Neural cell (in vitro differentiated cells): Measurements from ENCODE around the gene FGFR4. TPM values are rescaled to one million over a fixed set of nuclear protein-coding genes. Genes with fewer than 3 reads are reported as not detected.

Experiments
- H2AFZ ChIP-seq: fragments of 200-600, 300-800 bp; sonication (generic), shearing (Covaris generic); 2 replicates; pipeline ENCODE4 v1.6.0; 2014; ENCODE audit warnings: low read depth, mild to moderate bottlenecking, antibody characterized with exemption, low read length, moderate library complexity
- H3F3A ChIP-seq: fragments of 200-600 bp; shearing (Covaris generic); 2 replicates; pipeline ENCODE4 v1.6.1; 2016; ENCODE audit warnings: mild to moderate bottlenecking, moderate library complexity, mixed read lengths, antibody characterized with exemption, low read length; ENCODE audit not compliant: insufficient read depth, poor library complexity, severe bottlenecking
- H3K27ac ChIP-seq: fragments of 200-600, 300-800 bp; sonication (generic), shearing (Covaris generic); 2 replicates; pipeline ENCODE4 v1.5.1; 2014; ENCODE audit warnings: mild to moderate bottlenecking, low read length, moderate library complexity
- H3K27me3 ChIP-seq: fragments of 300-800, 200-600 bp; sonication (generic), shearing (Covaris generic); 2 replicates; pipeline ENCODE4 v1.6.0; 2014; ENCODE audit warnings: mild to moderate bottlenecking, low read depth, low read length, moderate library complexity; ENCODE audit not compliant: insufficient read depth
- H3K36me3 ChIP-seq: fragments of 300-800, 200-600 bp; sonication (generic), shearing (Covaris generic); 2 replicates; pipeline ENCODE4 v1.5.1; 2014; ENCODE audit warnings: mild to moderate bottlenecking, antibody characterized with exemption, low read length, moderate library complexity; ENCODE audit not compliant: insufficient read depth
- H3K4me2 ChIP-seq: fragments of 300-800, 200-600 bp; sonication (generic), shearing (Covaris generic); 2 replicates; pipeline ENCODE4 v1.6.0; 2014; ENCODE audit warnings: mild to moderate bottlenecking, low read length
- H3K4me3 ChIP-seq: fragments of 300-800, 200-600 bp; sonication (generic), shearing (Covaris generic); 2 replicates; pipeline ENCODE4 v1.5.1; 2014; ENCODE audit warnings: mild to moderate bottlenecking, low read length, moderate library complexity
- H3K79me2 ChIP-seq: fragments of 200-600 bp; shearing (Covaris generic); replicated peaks from 2 replicates; pipeline ENCODE4 v1.6.0; 2014; ENCODE audit warnings: mild to moderate bottlenecking, low read length, moderate library complexity; ENCODE audit not compliant: insufficient read depth
- H3K9ac ChIP-seq: fragments of 300-800, 200-600 bp; sonication (generic), shearing (Covaris generic); 2 replicates; pipeline ENCODE4 v1.6.1; 2016; ENCODE audit warnings: mild to moderate bottlenecking, low read length, mixed read lengths
- H3K9me2 ChIP-seq: fragments of 200-600 bp; shearing (Covaris generic); 2 replicates; pipeline ENCODE4 v1.6.1; 2016; ENCODE audit warnings: mild to moderate bottlenecking, low read length, mixed read lengths; ENCODE audit not compliant: insufficient read depth
- H3K9me3 ChIP-seq: fragments of 200-600, 300-800 bp; sonication (generic), shearing (Covaris generic); 2 replicates; pipeline ENCODE4 v1.6.1; 2016; ENCODE audit warnings: mild to moderate bottlenecking, mixed run types, low read length, moderate library complexity, mixed read lengths
- H4K20me1 ChIP-seq: fragments of 200-600 bp; shearing (Covaris generic); 2 replicates; pipeline ENCODE4 v1.6.1; 2016; ENCODE audit warnings: mild to moderate bottlenecking, mixed run types; ENCODE audit not compliant: insufficient read depth
- EP300 ChIP-seq: fragments of 450-650 bp; conservative IDR thresholded peaks from 2 replicates; pipeline ENCODE4 v1.6.1; 2014; ENCODE audit warnings: antibody characterized with exemption, mild to moderate bottlenecking, moderate library complexity; ENCODE audit not compliant: poor library complexity, severe bottlenecking
- EZH2 ChIP-seq: fragments of 200-600, 300-800 bp; shearing (Covaris generic), sonication (generic); IDR thresholded peaks from 2 replicates; pipeline ENCODE4 v1.6.1; 2014; ENCODE audit warnings: antibody characterized with exemption, low read length, borderline replicate concordance, mild to moderate bottlenecking; ENCODE audit not compliant: insufficient read depth, poor library complexity, severe bottlenecking
- MXI1 ChIP-seq: fragments of 450-650 bp; conservative IDR thresholded peaks from 2 replicates; pipeline ENCODE4 v1.6.1; 2014; ENCODE audit warnings: antibody characterized with exemption, mild to moderate bottlenecking; ENCODE audit not compliant: poor library complexity, severe bottlenecking
- POLR2AphosphoS5 ChIP-seq: IDR thresholded peaks from 2 replicates; pipeline ENCODE4 v1.6.1; 2012
- RAD21 ChIP-seq: fragments of 450-650 bp; conservative IDR thresholded peaks from 2 replicates; pipeline ENCODE4 v1.6.1; 2014; ENCODE audit warnings: antibody characterized with exemption, mild to moderate bottlenecking, moderate library complexity
- SMC3 ChIP-seq: fragments of 450-650 bp; conservative IDR thresholded peaks from 2 replicates; pipeline ENCODE4 v1.6.1; 2014; ENCODE audit warnings: antibody characterized with exemption, mild to moderate bottlenecking, moderate library complexity; ENCODE audit not compliant: poor library complexity
- TAF1 ChIP-seq: IDR thresholded peaks from 2 replicates; pipeline ENCODE4 v1.6.1; 2012; ENCODE audit warnings: low read depth
- polyA plus RNA-seq: library from polyadenylated mRNA; depleted of rRNA; stranded (reverse); fragments of >200 nt; gene quantifications from 2 replicates; pipeline ENCODE4 v1.2.3, GENCODE V29; 2014
- TF ChIP-seq, protein P1 (sequence below): fragments of 450-650 bp; IDR thresholded peaks from 2 replicates; pipeline ENCODE4 v1.5.1; 2014; ENCODE audit warnings: antibody characterized with exemption, mild to moderate bottlenecking, moderate library complexity; ENCODE audit not compliant: poor library complexity, severe bottlenecking
- TF ChIP-seq, protein P2 (sequence below): IDR thresholded peaks from 2 replicates; pipeline ENCODE4 v1.6.1; 2012; ENCODE audit warnings: borderline replicate concordance

FGFR4 gene
- polyA plus RNA-seq, 1 donor from 2014 or later: 14.8 TPM

DNA sequence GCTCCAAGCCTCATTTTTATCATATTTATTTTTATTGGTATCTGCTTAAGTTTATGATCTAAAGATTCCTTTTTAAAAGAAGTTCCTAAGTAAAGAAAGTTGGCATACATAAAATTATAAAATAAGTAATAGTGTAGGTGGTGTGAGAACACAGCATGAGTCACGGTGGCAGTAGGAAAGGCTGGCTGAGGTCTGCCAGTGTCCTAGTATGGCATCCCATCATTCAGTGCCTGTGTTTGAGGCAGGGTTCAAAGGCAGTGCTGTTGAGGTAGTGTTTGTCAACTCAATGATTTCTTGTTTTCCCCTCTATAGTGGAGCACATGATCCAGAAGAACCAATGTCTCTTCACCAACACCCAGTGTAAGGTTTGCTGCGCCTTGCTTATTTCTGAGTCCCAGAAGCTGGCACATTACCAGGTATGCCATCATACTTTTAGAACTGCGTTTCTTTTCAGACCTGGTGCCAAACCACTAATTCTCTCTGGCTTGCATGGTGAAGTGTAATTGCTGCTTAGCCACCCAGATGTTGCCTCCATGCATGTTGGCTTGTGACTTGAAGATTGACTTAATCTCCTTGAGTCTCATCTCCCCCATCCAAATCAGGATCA is 45.8 kb upstream of the FGFR4 start:
- Histone ChIP-seq H2AFZ (no peak overlapping the region), H3F3A (no peaks in the 10 kb centered on the region), H3K36me3 (peaks cover 5% of the 10 kb centered on the region), H3K27me3 (no peaks in the 10 kb centered on the region), H3K9me2 (no peaks in the 10 kb centered on the region), H3K4me3 (no peak overlapping the region), H3K4me2 (no peak overlapping the region), H3K9me3 (no peaks in the 10 kb centered on the region), H3K9ac (no peak overlapping the region), H3K79me2 (no peaks in the 10 kb centered on the region), H3K27ac (no peak overlapping the region), H4K20me1 (no peaks in the 10 kb centered on the region)
- TF ChIP-seq SMC3 (no peak), TAF1 (no peak), MXI1 (no peak), POLR2AphosphoS5 (no peak), EZH2 (no peak), RAD21 (no peak), EP300 (no peak)
- TF ChIP-seq, protein P1, sequence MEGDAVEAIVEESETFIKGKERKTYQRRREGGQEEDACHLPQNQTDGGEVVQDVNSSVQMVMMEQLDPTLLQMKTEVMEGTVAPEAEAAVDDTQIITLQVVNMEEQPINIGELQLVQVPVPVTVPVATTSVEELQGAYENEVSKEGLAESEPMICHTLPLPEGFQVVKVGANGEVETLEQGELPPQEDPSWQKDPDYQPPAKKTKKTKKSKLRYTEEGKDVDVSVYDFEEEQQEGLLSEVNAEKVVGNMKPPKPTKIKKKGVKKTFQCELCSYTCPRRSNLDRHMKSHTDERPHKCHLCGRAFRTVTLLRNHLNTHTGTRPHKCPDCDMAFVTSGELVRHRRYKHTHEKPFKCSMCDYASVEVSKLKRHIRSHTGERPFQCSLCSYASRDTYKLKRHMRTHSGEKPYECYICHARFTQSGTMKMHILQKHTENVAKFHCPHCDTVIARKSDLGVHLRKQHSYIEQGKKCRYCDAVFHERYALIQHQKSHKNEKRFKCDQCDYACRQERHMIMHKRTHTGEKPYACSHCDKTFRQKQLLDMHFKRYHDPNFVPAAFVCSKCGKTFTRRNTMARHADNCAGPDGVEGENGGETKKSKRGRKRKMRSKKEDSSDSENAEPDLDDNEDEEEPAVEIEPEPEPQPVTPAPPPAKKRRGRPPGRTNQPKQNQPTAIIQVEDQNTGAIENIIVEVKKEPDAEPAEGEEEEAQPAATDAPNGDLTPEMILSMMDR: no peak
- TF ChIP-seq, protein P2, sequence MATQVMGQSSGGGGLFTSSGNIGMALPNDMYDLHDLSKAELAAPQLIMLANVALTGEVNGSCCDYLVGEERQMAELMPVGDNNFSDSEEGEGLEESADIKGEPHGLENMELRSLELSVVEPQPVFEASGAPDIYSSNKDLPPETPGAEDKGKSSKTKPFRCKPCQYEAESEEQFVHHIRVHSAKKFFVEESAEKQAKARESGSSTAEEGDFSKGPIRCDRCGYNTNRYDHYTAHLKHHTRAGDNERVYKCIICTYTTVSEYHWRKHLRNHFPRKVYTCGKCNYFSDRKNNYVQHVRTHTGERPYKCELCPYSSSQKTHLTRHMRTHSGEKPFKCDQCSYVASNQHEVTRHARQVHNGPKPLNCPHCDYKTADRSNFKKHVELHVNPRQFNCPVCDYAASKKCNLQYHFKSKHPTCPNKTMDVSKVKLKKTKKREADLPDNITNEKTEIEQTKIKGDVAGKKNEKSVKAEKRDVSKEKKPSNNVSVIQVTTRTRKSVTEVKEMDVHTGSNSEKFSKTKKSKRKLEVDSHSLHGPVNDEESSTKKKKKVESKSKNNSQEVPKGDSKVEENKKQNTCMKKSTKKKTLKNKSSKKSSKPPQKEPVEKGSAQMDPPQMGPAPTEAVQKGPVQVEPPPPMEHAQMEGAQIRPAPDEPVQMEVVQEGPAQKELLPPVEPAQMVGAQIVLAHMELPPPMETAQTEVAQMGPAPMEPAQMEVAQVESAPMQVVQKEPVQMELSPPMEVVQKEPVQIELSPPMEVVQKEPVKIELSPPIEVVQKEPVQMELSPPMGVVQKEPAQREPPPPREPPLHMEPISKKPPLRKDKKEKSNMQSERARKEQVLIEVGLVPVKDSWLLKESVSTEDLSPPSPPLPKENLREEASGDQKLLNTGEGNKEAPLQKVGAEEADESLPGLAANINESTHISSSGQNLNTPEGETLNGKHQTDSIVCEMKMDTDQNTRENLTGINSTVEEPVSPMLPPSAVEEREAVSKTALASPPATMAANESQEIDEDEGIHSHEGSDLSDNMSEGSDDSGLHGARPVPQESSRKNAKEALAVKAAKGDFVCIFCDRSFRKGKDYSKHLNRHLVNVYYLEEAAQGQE: no peak

DNA sequence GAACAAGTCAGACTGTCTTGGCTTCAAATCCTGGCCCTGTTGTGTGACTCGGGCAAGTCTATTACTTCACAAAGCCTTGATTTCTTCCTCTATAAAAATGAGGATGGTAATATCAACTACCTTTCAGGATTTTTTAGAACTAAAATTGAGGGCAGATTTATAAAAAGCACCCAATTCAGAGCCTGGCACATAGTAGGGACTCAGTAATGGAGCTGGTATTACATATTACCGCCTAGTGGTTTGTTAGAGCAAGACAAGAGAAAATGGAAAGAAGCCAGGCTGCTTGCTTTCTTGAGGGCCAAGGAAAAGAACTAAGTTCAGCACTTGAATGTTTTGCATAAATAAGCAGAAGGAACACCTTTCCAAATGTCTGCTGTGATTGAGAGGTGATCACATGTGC is 44.8 kb upstream of the FGFR4 start:
- Histone ChIP-seq H4K20me1 (no peaks in the 10 kb centered on the region), H3K79me2 (no peaks in the 10 kb centered on the region), H3K9me3 (no peaks in the 10 kb centered on the region), H3K9ac (no peak overlapping the region), H3K4me2 (no peak overlapping the region), H3K27ac (no peak overlapping the region), H3K9me2 (no peaks in the 10 kb centered on the region), H3K27me3 (no peaks in the 10 kb centered on the region), H2AFZ (no peak overlapping the region), H3F3A (no peaks in the 10 kb centered on the region), H3K4me3 (no peak overlapping the region), H3K36me3 (peaks cover 5% of the 10 kb centered on the region)
- TF ChIP-seq POLR2AphosphoS5 (no peak), TAF1 (no peak), RAD21 (no peak), EP300 (no peak), MXI1 (no peak), SMC3 (no peak), EZH2 (no peak)
- TF ChIP-seq, protein P2: no peak
- TF ChIP-seq, protein P1: no peak
